ENCODE measurements around the gene GFOD1. TPM values are rescaled to one million over a fixed set of nuclear protein-coding genes. Genes with fewer than 3 reads are reported as not detected.

The GFOD1 gene
- polyA plus RNA-seq, 4 donors, result 1.1 to 2.0 (median 1.9) TPM

- no peak for DNase-seq (ENCODE audit: low read depth in 4 of 4, low spot score in 2 of 4)
Observed at GRCh38 chr6:13429406-13429753, 58.0 kb downstream of the GFOD1 start.

- no peak for DNase-seq (ENCODE audit: low read depth in 4 of 4, low spot score in 2 of 4)
Observed at GRCh38 chr6:13428583-13429405, 58.6 kb downstream of the GFOD1 start.

GRCh38 chr6:13427801-13428582 is 59.4 kb downstream of the GFOD1 start:
- DNase-seq (ENCODE audit: low read depth in 4 of 4, low spot score in 2 of 4), result no peak

- DNase-seq (ENCODE audit: low read depth in 4 of 4, low spot score in 2 of 4), result no peak
Observed at GRCh38 chr6:13427316-13427715, 60.1 kb downstream of the GFOD1 start.

DNA sequence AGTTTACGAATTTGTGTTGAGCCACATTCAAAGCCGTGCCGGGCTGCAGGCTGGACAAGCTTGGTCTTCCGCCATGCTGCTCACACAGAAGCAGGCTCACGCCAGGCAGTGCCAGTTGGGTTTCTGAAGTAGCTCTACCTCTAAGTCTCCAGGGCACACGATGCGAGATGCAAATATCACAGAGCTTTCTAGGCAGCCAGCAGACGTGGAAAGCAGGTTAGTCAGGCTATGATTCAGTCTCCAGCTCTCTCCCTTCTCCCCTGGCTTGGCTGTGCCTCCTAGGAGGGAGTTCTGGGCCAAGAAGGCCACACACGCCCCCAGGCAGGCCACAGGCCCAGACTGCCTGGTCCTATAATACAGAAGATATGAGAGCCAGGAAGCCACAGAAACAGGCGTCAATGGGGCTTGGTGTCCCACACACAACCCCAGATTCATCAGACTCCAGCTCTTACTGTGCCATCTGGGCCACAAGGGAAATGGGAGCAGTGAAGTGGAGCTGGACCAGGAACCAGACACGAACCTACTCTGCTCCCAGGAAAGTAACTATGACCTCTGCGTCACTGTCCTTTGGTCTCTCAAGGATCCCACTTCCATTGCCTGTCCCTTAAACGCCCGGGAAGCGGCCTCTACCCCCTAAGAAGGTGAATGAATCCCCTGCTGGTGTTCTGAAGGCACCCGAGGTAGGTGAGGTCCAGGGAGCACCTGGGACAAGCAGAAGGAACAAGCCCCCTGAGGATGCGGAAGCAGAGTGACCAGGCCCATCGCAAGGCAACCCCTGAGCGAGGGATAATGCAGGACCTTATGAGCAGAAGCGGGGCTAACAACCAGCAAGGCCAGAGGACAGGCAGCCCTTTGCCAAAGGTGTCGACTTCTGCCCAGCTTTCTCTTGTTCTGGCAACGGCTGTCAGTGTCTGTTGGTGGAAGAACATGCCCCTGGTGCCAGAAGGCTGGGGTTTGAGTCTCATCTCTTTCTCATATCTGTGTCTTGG is 61.2 kb downstream of the GFOD1 start:
- no peak for DNase-seq (ENCODE audit: low read depth in 4 of 4, low spot score in 2 of 4)

GRCh38 chr6:13425270-13425873 is 62.0 kb downstream of the GFOD1 start:
- no peak for DNase-seq (ENCODE audit: low read depth in 4 of 4, low spot score in 2 of 4)

- no peak for DNase-seq (ENCODE audit: low read depth in 4 of 4, low spot score in 2 of 4)
Observed at GRCh38 chr6:13423252-13423651, 64.1 kb downstream of the GFOD1 start.

DNA sequence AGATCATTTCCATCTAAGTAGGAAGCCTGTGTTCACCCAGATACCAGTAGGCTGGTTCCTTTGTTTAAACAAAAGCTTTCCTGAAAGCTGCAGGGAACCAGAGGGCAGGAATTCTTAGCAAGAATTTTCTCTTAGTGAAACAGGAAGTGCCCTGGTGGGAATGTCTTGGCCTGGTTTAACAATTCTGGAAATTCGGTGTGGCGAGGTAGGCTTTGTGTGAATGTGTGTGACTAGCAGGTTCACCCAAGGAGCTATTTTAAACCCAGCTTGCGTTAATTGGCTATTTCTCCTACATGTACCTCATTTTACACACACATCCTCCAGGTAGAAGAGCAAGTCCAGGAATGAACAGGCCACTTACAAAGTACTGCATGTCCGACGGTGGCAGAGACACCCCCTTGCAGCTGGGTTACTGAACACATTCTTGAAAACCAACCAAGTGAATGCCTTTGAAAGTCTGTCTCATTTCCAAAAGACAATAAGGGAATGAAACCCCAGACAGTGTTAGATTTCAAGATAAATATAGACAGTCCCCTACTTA is 64.6 kb downstream of the GFOD1 start:
- DNase-seq (ENCODE audit: low read depth in 4 of 4, low spot score in 2 of 4), result no peak

DNA sequence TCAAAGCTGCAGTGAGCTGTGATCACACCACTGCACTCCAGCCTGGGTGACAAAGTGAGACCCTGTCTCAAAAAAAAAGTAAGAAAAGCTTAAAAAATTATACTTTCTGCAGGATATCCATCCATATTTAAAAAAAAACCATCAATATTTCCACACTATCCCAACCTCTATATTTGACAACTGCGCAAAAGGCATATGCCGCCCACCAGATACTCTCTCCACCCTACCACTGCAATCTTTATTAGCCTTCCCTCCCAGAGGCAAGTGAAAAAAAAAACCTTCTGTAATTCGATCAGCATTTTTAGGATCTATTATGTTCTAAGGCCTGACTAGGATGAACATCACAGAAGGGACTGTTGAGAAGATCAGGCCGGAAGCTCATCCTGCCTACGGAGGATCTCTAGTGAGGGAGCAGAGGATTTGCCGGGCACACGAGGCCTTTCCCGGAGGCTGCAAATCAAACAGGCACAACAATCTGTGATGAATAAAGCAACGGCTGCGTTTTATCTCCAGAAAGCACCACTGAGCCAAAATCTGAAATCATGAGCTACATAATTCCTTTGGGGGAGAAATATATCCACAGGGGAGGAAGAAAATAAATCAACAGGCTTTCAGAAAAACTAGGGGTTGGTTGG is 65.9 kb downstream of the GFOD1 start:
- DNase-seq (ENCODE audit: low read depth in 4 of 4, low spot score in 2 of 4), result no peak

- DNase-seq (ENCODE audit: low read depth in 4 of 4, low spot score in 2 of 4), result no peak
Observed at GRCh38 chr6:13420269-13420668, 67.1 kb downstream of the GFOD1 start.

GRCh38 chr6:13419422-13420195 is 67.8 kb downstream of the GFOD1 start:
- DNase-seq (ENCODE audit: low read depth in 4 of 4, low spot score in 2 of 4), result no peak

DNA sequence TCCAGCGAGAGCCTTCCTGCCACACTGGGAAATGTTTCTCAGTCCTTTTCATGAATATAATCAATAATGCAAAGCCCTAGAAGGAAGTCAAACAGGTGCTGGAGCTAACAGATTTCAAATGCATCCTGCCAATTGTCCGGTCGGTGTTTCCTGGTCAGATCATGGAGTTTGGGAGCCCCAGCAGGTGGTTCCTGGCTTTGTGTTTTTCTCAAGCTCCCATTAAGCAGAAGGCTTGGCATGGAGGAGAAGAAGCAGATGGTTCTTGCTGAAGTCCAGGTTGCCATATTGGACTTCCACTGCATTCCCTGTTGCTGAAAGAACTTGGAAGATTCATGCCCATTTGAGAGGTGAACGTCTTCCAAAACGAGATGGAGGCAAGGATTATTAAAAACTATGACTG is 68.6 kb downstream of the GFOD1 start:
- no peak for DNase-seq (ENCODE audit: low read depth in 4 of 4, low spot score in 2 of 4)

GRCh38 chr6:13417954-13418353 is 69.4 kb downstream of the GFOD1 start:
- DNase-seq (ENCODE audit: low read depth in 4 of 4, low spot score in 2 of 4), result no peak

GRCh38 chr6:13417431-13417830 is 70.0 kb downstream of the GFOD1 start:
- no peak for DNase-seq (ENCODE audit: low read depth in 4 of 4, low spot score in 2 of 4)

DNA sequence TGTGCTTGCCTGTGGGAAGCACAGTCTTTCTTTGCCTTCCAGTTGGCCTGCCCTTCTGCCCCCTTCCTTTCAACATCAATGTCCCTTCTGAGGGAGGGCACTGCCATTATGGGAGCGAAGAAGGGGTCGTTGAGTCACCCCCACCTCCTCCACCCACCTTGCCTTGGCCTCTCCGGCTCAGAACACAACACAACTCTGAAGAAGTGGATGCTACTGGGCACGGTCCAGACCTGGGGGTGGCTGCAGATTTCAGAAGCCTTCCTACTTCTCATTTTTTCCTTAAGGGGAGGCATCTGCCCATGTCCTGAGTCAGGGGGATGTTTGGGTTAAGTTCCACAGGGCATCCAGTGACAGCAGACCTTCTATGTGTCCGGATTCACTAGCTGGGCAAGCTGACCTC is 72.1 kb downstream of the GFOD1 start:
- no peak for DNase-seq (ENCODE audit: low read depth in 4 of 4, low spot score in 2 of 4)

DNA sequence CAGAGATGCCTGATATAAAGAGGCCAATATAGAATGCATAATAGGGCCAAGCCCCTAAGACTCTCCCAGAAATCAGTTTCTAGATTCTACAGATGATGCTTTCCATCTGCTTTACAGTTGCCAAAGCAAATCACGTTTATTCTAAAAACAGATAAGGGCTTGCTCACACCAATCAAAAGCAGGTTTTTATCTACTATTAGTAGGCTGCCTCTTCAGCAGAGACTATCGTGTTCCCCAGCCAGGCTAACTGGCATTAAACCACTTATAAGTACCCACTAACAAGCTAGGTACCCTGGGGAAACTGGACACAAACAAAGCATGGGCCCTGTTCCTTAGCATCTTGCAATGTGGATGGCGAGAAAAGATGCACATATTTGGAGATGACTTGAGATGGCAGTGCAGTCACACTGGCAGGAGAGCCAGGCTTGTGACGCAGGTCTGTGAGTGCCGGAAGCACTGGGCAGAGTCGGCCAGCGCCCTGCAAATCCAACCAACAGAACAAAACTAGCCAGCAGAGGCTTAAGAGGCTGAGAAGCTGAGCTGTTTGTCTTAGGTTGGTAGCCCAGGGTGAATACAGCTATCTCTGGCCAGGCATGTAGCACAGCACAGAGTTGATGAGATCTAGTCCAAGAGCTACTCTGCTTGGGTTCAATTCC is 73.4 kb downstream of the GFOD1 start:
- DNase-seq (ENCODE audit: low read depth in 4 of 4, low spot score in 2 of 4), result no peak

GRCh38 chr6:13413466-13413862 is 73.9 kb downstream of the GFOD1 start:
- no peak for DNase-seq (ENCODE audit: low read depth in 4 of 4, low spot score in 2 of 4)
